IMR-90 (cell line): ENCODE results near the gene SH3RF3. TPM values are rescaled to one million over a fixed set of nuclear protein-coding genes. Genes with fewer than 3 reads are reported as not detected.

ENCODE experiments used
- ATAC-seq: fragments of 200-7000 bp; cut with Tn5 transposase; 2 replicates; pipeline ENCODE4 v1.9.1; 2020; ENCODE audit warnings: low read depth, mild to moderate bottlenecking, moderate library complexity
- BruUV-seq: library from RNA; stranded (reverse); fragments of 400-500 nt; replicated peaks from 2 replicates; lab custom pipeline; 2021; lab: Mats Ljungman, UMichigan
- CTCF ChIA-PET: fragments of 300-600 bp; formaldehyde crosslinking; extraction: SDS; loops from one replicate; lab custom pipeline; 2021; ENCODE audit warnings: antibody characterized with exemption; lab: Yijun Ruan, JAX
- POLR2A ChIA-PET: fragments of 300-600 bp; sonication (Branson Sonifier 250); formaldehyde crosslinking; loops from one replicate; lab custom pipeline; 2022; ENCODE audit warnings: antibody characterized with exemption; ENCODE audit not compliant: unreplicated experiment; lab: Charles Lee
- DNase-seq: peaks from one replicate; pipeline ENCODE4 v3.0.0; 2013
- H2AFZ ChIP-seq: replicated peaks from 2 replicates; pipeline ENCODE3; 2013; ENCODE audit warnings: low read length, mild to moderate bottlenecking; ENCODE audit not compliant: poor library complexity
- H2AK5ac ChIP-seq: 2 replicates; pipeline ENCODE4 v1.6.1; 2013; ENCODE audit warnings: low read depth, low read length, inconsistent platforms
- H2AK9ac ChIP-seq: replicated peaks from 2 replicates; pipeline ENCODE3; 2013; ENCODE audit warnings: mild to moderate bottlenecking, low read depth, low read length, moderate library complexity; ENCODE audit not compliant: poor library complexity
- H2BK120ac ChIP-seq: 2 replicates; pipeline ENCODE4 v1.6.1; 2013; ENCODE audit warnings: low read depth, low read length, inconsistent platforms
- H2BK15ac ChIP-seq: 3 replicates; pipeline ENCODE4 v1.6.1; 2013; ENCODE audit warnings: low read depth, low read length, inconsistent platforms
- H2BK20ac ChIP-seq: 2 replicates; pipeline ENCODE4 v1.6.1; 2013; ENCODE audit warnings: low read depth, mild to moderate bottlenecking, inconsistent platforms, low read length, moderate library complexity
- H2BK5ac ChIP-seq: 2 replicates; pipeline ENCODE4 v1.6.1; 2013; ENCODE audit warnings: mild to moderate bottlenecking, low read depth, low read length, inconsistent platforms; ENCODE audit not compliant: poor library complexity, severe bottlenecking
- H3K14ac ChIP-seq: replicated peaks from 2 replicates; pipeline ENCODE4 v1.6.1; 2013; ENCODE audit warnings: low read depth, low read length, inconsistent platforms
- H3K18ac ChIP-seq: 2 replicates; pipeline ENCODE4 v1.6.1; 2013; ENCODE audit warnings: low read depth, low read length, control low read depth
- H3K23ac ChIP-seq: 2 replicates; pipeline ENCODE4 v1.6.1; 2013; ENCODE audit warnings: low read depth, low read length, inconsistent platforms
- H3K27ac ChIP-seq: 2 replicates; pipeline ENCODE4 v1.5.1; 2013; ENCODE audit warnings: mild to moderate bottlenecking, control low read depth, low read length; ENCODE audit not compliant: insufficient read depth
- H3K27me3 ChIP-seq: 2 replicates; pipeline ENCODE4 v1.6.1; 2013; ENCODE audit warnings: low read length; ENCODE audit not compliant: control insufficient read depth, insufficient read depth
- H3K36me3 ChIP-seq: 2 replicates; pipeline ENCODE4 v1.6.1; 2013; ENCODE audit warnings: low read length, mixed read lengths; ENCODE audit not compliant: control insufficient read depth, insufficient read depth
- H3K4ac ChIP-seq: 2 replicates; pipeline ENCODE4 v1.6.1; 2013; ENCODE audit warnings: low read depth, low read length, inconsistent platforms
- H3K4me1 ChIP-seq: 2 replicates; pipeline ENCODE4 v1.6.1; 2013; ENCODE audit warnings: low read length, mixed read lengths; ENCODE audit not compliant: control insufficient read depth, insufficient read depth
- H3K4me2 ChIP-seq: 2 replicates; pipeline ENCODE4 v1.6.1; 2013; ENCODE audit warnings: low read depth, mild to moderate bottlenecking, control low read depth, low read length, moderate library complexity
- H3K4me3 ChIP-seq: 2 replicates; pipeline ENCODE4 v1.5.1; 2013; ENCODE audit warnings: low read depth, mild to moderate bottlenecking, control low read depth, low read length, moderate library complexity; ENCODE audit not compliant: insufficient read depth
- H3K56ac ChIP-seq: 2 replicates; pipeline ENCODE4 v1.6.1; 2013; ENCODE audit warnings: low read length, inconsistent platforms; ENCODE audit not compliant: insufficient read depth; ENCODE audit errors: extremely low read depth
- H3K79me1 ChIP-seq, 2 experiments: 2 replicates each; pipeline ENCODE4 v1.6.1; 2013; ENCODE audit warnings: low read length in 2 of 2, inconsistent platforms in 1 of 2, low read depth in 1 of 2
- H3K9ac ChIP-seq: 2 replicates; pipeline ENCODE4 v1.6.1; 2013; ENCODE audit warnings: low read depth, low read length, control low read depth
- H3K9me1 ChIP-seq: 2 replicates; pipeline ENCODE4 v1.6.1; 2013; ENCODE audit warnings: low read length, inconsistent platforms; ENCODE audit not compliant: insufficient read depth
- H3K9me3 ChIP-seq: 2 replicates; pipeline ENCODE4 v1.6.1; 2013; ENCODE audit warnings: low read length; ENCODE audit not compliant: control insufficient read depth, insufficient read depth
- H4K20me1 ChIP-seq: 2 replicates; pipeline ENCODE4 v1.6.1; 2013; ENCODE audit warnings: low read length, inconsistent platforms; ENCODE audit not compliant: insufficient read depth
- H4K5ac ChIP-seq: 2 replicates; pipeline ENCODE4 v1.6.1; 2013; ENCODE audit warnings: mild to moderate bottlenecking, low read depth, low read length, control low read depth
- H4K8ac ChIP-seq, 2 experiments: 2 replicates each; pipeline ENCODE4 v1.6.1; 2013; ENCODE audit warnings: low read depth in 2 of 2, low read length in 2 of 2, control low read depth in 1 of 2, inconsistent platforms in 1 of 2
- H4K91ac ChIP-seq: 2 replicates; pipeline ENCODE4 v1.6.1; 2013; ENCODE audit warnings: low read depth, low read length, inconsistent platforms; ENCODE audit not compliant: insufficient read depth
- BHLHE40 ChIP-seq: fragments of 150-350 bp; IDR thresholded peaks from 2 replicates; pipeline ENCODE4 v1.6.1; 2016; ENCODE audit warnings: mild to moderate bottlenecking, low read depth, low read length
- CEBPB ChIP-seq: IDR thresholded peaks from 2 replicates; pipeline ENCODE4 v1.6.1; 2012; ENCODE audit warnings: low read depth, low read length, improper control_type of control experiment
- CHD1 ChIP-seq: IDR thresholded peaks from 2 replicates; pipeline ENCODE4 v1.6.1; 2012; ENCODE audit warnings: low read depth, low read length, improper control_type of control experiment
- CTCF ChIP-seq: conservative IDR thresholded peaks from 2 replicates; pipeline ENCODE4 v1.5.1; 2012; ENCODE audit warnings: mild to moderate bottlenecking, low read depth, low read length, improper control_type of control experiment
- ELK1 ChIP-seq: fragments of 150-350 bp; IDR thresholded peaks from 2 replicates; pipeline ENCODE4 v1.6.1; 2016; ENCODE audit warnings: low read depth, mild to moderate bottlenecking, low read length, moderate library complexity, borderline replicate concordance
- FOS ChIP-seq: fragments of 150-350 bp; IDR thresholded peaks from 2 replicates; pipeline ENCODE4 v1.6.1; 2016; ENCODE audit warnings: low read depth, low read length
- MAFK ChIP-seq: IDR thresholded peaks from 2 replicates; pipeline ENCODE4 v1.6.1; 2012; ENCODE audit warnings: low read depth, low read length, improper control_type of control experiment
- MAZ ChIP-seq: IDR thresholded peaks from 2 replicates; pipeline ENCODE4 v1.6.1; 2012; ENCODE audit warnings: low read depth, mild to moderate bottlenecking, low read length, improper control_type of control experiment, moderate library complexity, borderline replicate concordance
- MXI1 ChIP-seq: IDR thresholded peaks from 2 replicates; pipeline ENCODE4 v1.6.1; 2012; ENCODE audit warnings: low read depth, mild to moderate bottlenecking, low read length, moderate library complexity, borderline replicate concordance
- NFE2L2 ChIP-seq: fragments of 150-350 bp; IDR thresholded peaks from 2 replicates; pipeline ENCODE4 v1.6.1; 2016; ENCODE audit warnings: low read depth, mild to moderate bottlenecking, low read length
- POLR2A ChIP-seq: IDR thresholded peaks from 2 replicates; pipeline ENCODE4 v1.6.1; 2012; ENCODE audit warnings: mild to moderate bottlenecking, low read depth, low read length
- RAD21 ChIP-seq: IDR thresholded peaks from 2 replicates; pipeline ENCODE4 v1.6.1; 2012; ENCODE audit warnings: low read length, improper control_type of control experiment
- RCOR1 ChIP-seq: IDR thresholded peaks from 2 replicates; pipeline ENCODE4 v1.6.1; 2012; ENCODE audit warnings: mild to moderate bottlenecking, low read length, improper control_type of control experiment; ENCODE audit not compliant: insufficient replicate concordance
- RFX5 ChIP-seq: IDR thresholded peaks from 2 replicates; pipeline ENCODE4 v1.8.0; 2012; ENCODE audit warnings: low read depth, mild to moderate bottlenecking, low read length, moderate library complexity
- SMC3 ChIP-seq: fragments of 150-350 bp; IDR thresholded peaks from 2 replicates; pipeline ENCODE4 v1.6.1; 2016; ENCODE audit warnings: low read depth, mild to moderate bottlenecking, antibody characterized with exemption, low read length, moderate library complexity
- USF2 ChIP-seq: fragments of 150-350 bp; IDR thresholded peaks from 2 replicates; pipeline ENCODE4 v1.6.1; 2017; ENCODE audit warnings: mild to moderate bottlenecking, antibody characterized with exemption, low read length, low read depth
- WGBS, 2 experiments: methylation state at CpG; one replicate each; pipeline versions ENCODE4 v1.1.5 to v1.1.7; 2013; ENCODE audit warnings: missing lambda C conversion rate in 2 of 2; ENCODE audit not compliant: insufficient read length in 1 of 2; ENCODE audit errors: extremely low coverage in 2 of 2; 5-methylcytosine and 5-hydroxymethylcytosine counted together
- dilution Hi-C: fragments of 300-500 bp; cut with HindIII; formaldehyde crosslinking; loops from one replicate; pipeline ENCODE4 v1.14.3; 2018; ENCODE audit warnings: low sequenced_read_pairs; ENCODE audit not compliant: unreplicated experiment
- in situ Hi-C: fragments of 300-500 bp; cut with MboI; formaldehyde crosslinking; loops from 3 replicates; pipeline ENCODE4 v1.14.3; 2019; ENCODE audit warnings: low sequenced_read_pairs, inconsistent platforms, mixed read lengths
- intact Hi-C: fragments of 100-400 bp; cut with micrococcal nuclease; formaldehyde crosslinking; loops from 2 replicates; pipeline ENCODE4 v1.10.0; 2022
- polyA plus RNA-seq, 3 experiments: library from polyadenylated mRNA; depleted of rRNA; stranded (reverse); fragments of >200 nt; gene quantifications; 2 replicates each; pipeline ENCODE4 v1.2.3, GENCODE V29; 2012; ENCODE audit warnings: low replicate concordance in 1 of 3
- total RNA-seq: library from RNA; depleted of rRNA; stranded (reverse); fragments of >200 nt; gene quantifications from 2 replicates; pipeline ENCODE4 v1.2.3, GENCODE V29; 2012

The SH3RF3 gene
- total and polyA plus RNA-seq, 2 of the 4 experiments (the other 2 are of a cell fraction): 3.4 to 5.3 TPM

- Histone ChIP-seq H3K79me1 (peaks cover 49 to 90% of the 10 kb centered on the region in 2 experiments), H3K4me1 (peaks cover 12% of the 10 kb centered on the region), H4K20me1 (peaks cover 77% of the 10 kb centered on the region), H3K4me2 (no peak overlapping the region), H2BK120ac (no peak overlapping the region), H4K5ac (no peak overlapping the region), H4K91ac (no peak overlapping the region), H2BK20ac (no peak overlapping the region), H2BK15ac (no peak overlapping the region), H3K56ac (no peak overlapping the region), H2AK9ac (no peak overlapping the region), H3K9ac (no peak overlapping the region), H4K8ac (no peak overlapping the region), H3K27ac (no peak overlapping the region), H2AK5ac (no peak overlapping the region), H3K23ac (no peak overlapping the region), H2BK5ac (no peak overlapping the region), H3K36me3 (no peaks in the 10 kb centered on the region), H3K18ac (no peak overlapping the region), H3K14ac (no peak overlapping the region), H3K4ac (no peak overlapping the region), H3K27me3 (no peaks in the 10 kb centered on the region), H3K9me3 (peaks cover 3% of the 10 kb centered on the region; the same call in 1 of the 2 replicates), H3K4me3 (no peak overlapping the region), H3K9me1 (peaks cover 16% of the 10 kb centered on the region), H2AFZ (no peak overlapping the region)
- BruUV-seq: no TSS peak
- intact Hi-C loops (no loop called here), in situ Hi-C loops (no loop called here), dilution Hi-C loops (no loop called here)
- no peak for TF ChIP-seq RAD21
- no peak for TF ChIP-seq MXI1
- TF ChIP-seq CEBPB: no peak
- no peak for TF ChIP-seq FOS
- no peak for TF ChIP-seq RCOR1
- no peak for TF ChIP-seq ELK1
- TF ChIP-seq CTCF: no peak
- TF ChIP-seq USF2: no peak
- no peak for TF ChIP-seq NFE2L2
- TF ChIP-seq BHLHE40: no peak
- no peak for TF ChIP-seq POLR2A
- TF ChIP-seq MAZ: no peak
- no peak for TF ChIP-seq CHD1
- no peak for TF ChIP-seq MAFK
- TF ChIP-seq SMC3: no peak
- TF ChIP-seq RFX5: no peak
- DNase-seq (no peak), ATAC-seq (no peak)
- WGBS, 2 experiments: 100% methylated on average over 1 of the region's 4 CpGs; no CpG with 5 or more reads in 1 of the 2 experiments
- POLR2A ChIA-PET: no interaction called here
- CTCF ChIA-PET: interaction anchor here (0.8 kb wide), 1 partner anchor 166 kb away, joined by 3 read pairs; the partner anchor contains the start of gene SH3RF3
Observed at GRCh38 chr2:109294523-109294922, 165.5 kb downstream of the SH3RF3 start.
